Activated CD4-positive, alpha-beta T cell treated with anti-CD3 and anti-CD28 coated beads for 1 hour (primary cell): ENCODE data around the gene SUN3.

Source experiments
- DNase-seq: peaks from one replicate; pipeline ENCODE4 v3.0.0-alpha.2; 2020

Gene SUN3, protein sequence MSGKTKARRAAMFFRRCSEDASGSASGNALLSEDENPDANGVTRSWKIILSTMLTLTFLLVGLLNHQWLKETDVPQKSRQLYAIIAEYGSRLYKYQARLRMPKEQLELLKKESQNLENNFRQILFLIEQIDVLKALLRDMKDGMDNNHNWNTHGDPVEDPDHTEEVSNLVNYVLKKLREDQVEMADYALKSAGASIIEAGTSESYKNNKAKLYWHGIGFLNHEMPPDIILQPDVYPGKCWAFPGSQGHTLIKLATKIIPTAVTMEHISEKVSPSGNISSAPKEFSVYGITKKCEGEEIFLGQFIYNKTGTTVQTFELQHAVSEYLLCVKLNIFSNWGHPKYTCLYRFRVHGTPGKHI

DNA sequence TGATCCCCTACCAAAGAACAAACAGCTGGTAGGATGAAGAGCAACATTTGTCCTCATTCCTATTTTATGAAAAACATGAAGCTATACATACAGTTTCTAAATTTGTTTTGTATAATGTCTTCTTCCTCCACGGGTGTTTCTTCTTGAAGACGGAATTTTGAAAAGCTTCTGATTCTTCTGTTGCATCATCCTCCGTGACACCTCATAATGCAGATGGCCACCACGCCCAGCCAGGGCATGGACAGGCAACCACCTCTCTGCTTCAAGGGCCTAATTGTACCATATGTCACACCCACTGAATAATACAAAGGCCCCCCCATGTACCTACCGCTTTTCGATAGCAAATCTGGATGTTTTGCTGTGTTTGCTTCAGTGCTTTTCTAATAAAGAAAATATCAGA is at the start of gene SUN3:
Gene SUN3 (minus strand): TSS at position 170 of the 400 bp plus-strand sequence. CDS start 169 bp downstream, at position 1.
- no peak for DNase-seq

DNA sequence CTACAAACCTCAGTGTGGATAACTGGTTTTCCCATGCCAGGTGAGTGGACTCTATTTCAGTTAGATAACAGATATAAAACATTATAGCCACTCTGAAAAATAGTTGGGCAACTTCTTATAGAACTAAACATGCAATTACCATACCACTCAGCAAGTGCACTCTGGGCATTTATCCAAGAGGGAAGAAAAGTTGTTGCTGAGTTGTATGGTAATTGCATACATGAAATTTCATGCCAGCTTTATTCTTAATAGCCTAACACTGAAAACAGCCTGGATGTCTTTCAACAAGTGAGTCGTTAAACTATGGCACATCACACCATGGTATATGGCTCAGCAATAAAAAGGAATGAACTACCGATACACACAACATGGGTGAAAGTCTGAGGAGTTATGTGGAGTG is 49.6 kb upstream of the SUN3 start:
- no peak for DNase-seq

DNA sequence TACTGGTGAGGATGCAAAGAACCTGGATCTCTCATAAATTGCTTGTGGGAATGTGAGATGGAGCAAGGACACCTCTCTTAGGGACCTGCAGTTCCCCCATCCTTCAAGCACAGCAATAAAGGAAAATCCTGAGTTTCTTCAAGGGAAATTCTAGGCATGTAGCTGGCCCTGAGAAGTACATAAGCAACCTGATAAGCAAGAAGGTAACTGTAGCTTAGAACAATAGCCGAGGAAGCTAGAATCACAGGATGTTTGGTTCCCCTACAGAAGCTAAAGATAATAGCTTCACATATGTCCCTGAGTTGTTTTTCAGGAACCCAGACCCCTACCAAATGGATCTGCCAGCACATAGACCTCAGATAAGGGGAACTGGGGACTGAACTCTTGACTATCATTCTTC is 48.5 kb upstream of the SUN3 start:
- DNase-seq = no peak

DNA sequence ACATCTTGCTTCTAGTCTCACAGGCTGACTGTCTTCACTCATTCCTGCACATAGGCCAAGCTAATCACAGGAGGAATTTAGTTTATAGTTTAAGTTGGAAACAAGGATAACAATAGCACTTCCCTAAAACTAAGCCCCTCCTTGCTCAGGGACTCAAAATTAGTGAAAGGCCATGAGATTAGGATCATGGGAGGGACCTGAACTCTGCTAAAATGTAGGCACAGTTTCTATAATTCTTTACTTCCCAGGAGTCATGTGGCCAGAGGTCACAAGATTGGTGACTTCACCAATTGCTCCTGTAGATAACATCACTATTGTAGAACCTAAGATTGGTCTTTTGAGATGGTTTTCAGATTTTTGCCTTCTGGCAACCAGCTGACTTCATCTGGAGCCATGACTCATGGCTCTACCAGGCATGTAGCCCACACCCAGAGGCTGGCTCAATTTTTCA is 45.3 kb upstream of the SUN3 start:
- no peak for DNase-seq

DNA sequence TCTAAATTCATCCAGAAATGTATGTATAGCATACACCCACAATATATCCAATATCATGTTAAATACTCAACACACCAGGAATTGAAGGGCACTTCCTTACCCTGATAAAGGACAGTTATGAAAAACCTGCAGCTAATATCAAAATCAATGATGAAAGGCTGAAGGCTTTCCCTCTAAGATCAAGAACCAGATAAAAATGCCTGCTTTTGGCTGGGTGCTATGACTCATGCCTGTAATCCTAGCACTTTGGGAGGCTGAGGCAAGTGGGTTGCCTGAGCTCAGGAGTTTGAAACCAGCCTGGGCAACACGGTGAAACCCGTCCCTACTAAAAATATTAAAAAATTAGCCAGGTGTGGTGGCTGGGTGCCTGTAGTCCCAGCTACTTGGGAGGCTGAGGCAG is 38.6 kb upstream of the SUN3 start:
- DNase-seq = no peak

DNA sequence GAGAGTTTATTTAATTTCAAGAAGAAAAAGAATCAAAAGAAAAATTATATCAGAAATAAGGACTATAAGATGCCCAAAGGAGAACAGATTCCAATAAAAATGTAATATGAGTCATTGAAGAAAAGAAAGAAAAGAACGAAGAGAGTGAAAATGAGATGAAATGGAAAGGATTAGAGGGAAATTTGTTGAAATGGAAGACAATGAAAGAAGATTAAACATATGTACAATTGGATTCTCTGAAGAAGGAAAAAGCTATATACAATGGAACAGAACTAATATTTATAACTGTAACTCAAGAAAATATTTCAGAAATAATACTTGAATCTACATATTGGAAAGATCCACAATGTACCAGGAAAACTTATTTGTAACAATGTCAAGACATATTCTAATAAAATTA is 35.1 kb upstream of the SUN3 start:
- DNase-seq = no peak

DNA sequence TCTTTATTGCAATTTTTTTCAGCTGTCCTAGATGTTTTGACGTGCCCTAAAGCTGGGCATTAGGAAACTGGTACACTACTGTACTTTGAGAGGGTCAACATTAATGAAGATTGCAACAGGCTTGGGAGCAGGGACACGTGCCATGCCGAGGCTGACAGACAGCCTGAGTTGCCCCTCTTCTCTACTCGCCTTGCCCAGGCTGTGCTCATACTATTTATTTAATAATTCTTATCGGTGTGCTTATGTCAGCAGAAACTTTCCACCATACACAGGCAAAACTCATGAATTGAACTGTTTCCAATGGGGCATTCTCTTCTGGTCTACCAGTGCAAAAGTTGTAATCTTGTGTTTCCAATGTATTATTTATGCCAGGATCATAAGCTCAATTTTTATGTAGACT is 30.8 kb upstream of the SUN3 start:
- DNase-seq = no peak

DNA sequence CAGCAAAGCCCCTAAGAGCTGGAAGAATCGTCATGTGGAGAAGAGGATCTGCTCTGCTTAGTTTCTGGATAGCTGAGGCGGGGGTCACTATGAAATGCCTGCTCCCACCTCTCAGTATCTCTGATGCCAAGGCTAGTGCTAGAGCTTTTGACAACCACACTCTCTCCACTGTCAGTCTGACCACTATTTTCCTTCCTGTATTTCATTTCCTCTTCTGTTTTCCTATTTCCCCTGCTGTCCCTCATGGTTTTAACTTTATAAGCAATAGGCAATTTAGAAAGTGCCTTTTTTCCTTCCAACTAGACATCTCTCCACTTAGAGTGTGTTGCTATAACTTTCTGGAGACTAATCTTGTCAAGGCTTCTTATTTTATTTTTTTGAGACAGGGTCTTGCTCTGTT is 30.1 kb upstream of the SUN3 start:
- DNase-seq = no peak

DNA sequence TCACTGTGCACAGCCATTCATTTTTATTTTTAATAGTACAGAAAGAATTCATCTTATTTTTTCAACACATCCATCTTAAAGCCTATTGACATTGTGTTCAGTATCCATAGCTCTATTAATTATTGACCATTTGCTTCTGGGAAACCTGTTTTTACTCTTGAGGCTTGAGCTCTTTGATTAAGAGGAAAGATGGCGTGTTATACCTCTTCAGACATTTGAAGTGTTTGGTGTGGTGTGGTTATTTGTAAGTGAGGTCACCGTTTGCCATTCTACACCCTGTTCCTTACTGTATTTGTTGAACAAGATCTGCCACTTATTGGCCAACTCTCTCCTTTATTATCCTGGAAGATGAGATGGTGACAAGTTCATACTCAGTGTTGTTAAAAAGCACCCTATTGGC is 24.8 kb upstream of the SUN3 start:
- no peak for DNase-seq

DNA sequence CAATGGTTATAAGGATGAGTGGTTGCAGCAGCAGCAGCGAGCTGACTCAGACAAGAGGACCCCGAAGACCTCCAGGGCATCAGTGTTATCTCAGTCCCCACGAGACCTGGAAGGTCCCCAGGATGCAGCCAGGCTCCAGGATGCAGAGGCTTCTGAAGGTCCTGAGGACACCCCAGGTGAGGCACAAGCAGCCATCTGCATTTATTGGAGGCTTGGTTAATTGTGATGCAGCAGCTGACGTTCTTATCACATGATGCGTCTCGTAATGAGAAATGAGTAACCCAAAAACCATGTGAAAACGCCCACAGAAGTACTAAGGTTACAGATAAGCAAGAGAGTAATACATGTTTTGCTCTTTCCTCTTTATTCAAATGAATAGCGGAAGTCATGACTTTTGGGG is 23.8 kb upstream of the SUN3 start:
- no peak for DNase-seq

DNA sequence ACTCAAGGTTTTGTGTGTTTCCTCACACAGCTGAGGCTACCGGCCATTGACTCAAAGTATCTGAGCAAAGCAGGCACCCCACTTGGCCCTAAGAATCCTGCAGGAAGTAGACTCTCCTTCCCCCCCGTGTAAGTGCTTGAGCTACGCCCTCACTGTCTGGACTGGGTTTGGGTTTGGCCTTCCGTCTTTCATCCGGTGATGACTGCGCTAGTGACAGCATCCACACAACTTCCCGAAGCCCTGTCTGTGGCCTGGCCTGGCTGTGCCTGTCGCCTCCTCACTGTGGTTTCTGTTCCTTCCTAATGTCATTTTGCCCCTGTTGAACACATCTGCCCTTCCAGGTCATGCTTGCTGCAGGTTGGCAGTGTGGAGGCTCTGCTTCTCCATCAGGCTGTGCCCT is 20.9 kb upstream of the SUN3 start:
- DNase-seq = no peak

DNA sequence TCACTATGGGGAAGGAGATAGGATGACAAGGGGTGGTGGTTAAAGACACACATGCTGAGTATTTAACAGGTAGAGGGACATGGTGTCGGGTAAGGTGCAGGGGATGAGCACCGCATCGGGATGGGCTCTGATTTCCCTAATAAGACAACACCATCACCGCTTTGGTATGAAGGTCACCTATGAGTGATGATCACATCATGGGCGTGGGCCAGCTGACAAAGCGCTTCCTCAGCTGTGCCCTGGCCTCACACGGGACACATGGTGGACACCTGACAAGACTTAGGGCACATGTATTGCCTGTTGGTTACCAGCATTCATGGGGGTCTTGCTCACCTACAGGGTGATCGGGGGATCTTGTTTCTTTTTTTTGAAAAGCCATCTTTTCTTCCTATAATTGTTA is 19.2 kb upstream of the SUN3 start:
- DNase-seq = no peak

DNA sequence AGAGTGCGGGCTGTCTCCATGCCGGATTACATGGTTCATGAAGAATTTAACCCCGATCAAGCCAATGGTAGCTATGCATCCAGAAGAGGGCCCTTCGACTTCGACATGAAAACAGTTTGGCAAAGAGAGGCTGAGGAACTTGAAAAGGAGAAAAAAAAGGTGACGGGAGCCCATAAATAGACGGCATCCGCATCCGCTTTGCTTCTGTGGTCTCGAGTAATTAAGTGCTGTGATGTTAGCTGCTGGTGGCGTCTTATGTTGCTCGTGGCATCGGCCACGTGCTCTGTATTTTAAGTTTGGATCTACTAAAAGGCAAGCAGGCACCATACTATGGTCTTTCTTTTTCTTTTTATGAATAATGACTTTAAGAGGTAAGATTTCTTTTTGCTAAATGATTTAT is 17.6 kb upstream of the SUN3 start:
- DNase-seq = no peak

DNA sequence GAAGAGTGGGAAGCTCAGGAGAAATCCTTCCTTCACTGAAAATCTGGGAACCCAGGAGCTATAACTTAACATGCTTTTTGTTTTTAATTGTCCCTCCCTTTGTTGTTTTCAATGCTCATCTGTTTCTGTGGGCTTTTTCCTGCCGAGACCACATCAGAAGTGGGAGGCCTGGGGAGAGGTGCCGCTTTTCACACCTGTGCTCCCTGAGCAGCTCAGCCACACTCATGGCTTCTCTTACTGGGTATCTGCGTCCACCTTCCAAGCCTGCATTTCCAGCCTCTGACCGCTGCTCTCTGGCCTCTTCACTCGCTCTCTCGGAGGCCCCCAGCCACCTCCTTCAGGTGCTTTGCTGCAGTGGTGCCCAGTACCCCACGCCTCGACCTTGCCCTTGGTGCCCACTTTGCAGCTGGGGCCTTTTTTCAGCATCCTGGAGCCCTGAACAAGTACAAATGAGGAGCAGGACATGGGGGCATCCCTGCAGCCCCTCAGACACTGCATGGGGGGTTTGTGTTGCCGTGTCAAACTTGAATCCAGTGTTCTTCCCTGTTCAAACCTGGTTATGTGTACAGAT is 16.4 kb upstream of the SUN3 start:
- DNase-seq = no peak

DNA sequence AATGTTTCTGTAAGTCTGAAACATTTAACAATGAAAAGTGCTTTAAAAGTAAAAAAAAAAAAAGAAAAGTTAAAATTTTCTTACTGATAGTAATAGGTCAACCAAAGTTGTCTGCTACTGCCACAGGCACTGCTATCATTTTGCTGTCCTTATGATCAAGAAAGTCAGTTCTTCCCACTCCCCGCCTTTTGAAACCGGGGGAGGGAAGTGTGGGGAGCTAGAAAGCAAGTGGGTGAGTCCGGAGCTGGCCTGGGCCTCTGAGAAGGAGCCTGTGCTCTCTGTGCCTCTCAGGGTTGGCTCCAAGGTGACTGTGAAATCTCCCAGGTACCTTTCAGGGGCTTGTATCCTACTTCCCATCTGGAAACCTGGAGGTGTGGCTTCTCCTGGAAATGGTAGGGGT is 13.7 kb upstream of the SUN3 start:
- no peak for DNase-seq

DNA sequence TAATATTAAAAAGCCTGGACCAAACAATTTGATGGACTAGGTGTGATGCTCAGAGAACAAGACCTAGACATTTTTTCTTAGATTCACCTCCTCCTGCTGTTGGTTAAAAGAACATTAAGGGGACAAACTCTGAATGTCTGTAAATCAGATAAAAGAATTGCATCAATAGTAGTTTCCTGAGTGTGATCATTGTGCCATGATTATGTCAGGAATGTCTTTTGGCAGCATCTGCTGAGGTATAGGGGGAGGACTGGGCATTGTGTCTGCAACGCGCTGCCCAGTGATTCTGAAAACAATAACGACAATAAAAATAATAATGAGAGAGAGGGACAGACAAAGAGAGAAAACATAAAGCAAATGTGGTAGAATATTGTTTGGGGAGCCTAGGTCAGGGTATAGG is 13.3 kb upstream of the SUN3 start:
- no peak for DNase-seq

DNA sequence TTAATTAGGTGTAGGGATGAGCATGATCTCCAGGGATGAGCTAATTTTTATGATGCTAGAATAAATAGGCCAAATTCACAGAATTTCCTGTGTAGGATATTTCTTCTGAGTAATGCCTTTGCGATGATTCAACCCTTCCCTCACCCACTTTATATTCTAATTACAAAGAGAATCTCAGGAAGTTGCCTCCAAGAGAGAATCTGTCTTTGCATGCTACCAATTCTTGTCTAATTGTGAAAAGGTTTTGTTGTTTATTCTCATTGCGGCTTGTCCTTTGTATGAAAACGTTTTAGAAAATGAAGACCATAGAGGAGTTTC is 12.7 kb upstream of the SUN3 start:
- no peak for DNase-seq

DNA sequence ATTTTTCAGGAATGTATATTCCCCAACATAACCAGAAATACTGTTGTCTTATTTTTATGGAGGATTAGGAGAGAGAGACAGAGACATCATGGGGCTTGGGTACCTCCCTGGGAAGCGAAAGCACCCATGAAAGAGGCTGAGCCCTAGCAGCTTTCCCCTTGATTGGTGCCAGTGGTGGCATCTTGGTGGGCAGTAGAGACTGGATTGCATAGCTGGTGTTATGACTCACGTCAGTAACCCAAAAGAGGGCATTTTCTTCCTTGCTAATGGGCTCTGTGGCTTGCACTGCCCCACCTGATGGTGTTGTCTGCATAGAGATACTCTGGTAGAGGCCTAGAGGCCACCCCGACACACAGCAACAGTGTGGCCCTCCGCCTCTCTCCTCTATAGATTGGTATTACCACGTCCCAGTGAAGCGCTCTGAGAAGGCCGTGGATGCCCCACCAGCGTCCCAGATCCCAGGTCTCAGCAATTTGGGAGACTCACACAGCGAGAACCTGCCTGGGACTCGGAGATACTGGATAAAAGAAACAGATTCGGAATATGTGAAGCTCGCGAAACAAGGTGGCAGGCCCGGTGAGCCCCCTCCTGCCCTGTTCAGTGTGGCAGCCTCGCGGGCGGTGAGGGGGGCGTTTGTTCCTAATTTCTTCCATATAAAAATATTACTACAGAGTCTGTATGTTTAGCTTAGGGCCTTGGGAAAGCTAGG is 12.2 kb upstream of the SUN3 start:
- no peak for DNase-seq

DNA sequence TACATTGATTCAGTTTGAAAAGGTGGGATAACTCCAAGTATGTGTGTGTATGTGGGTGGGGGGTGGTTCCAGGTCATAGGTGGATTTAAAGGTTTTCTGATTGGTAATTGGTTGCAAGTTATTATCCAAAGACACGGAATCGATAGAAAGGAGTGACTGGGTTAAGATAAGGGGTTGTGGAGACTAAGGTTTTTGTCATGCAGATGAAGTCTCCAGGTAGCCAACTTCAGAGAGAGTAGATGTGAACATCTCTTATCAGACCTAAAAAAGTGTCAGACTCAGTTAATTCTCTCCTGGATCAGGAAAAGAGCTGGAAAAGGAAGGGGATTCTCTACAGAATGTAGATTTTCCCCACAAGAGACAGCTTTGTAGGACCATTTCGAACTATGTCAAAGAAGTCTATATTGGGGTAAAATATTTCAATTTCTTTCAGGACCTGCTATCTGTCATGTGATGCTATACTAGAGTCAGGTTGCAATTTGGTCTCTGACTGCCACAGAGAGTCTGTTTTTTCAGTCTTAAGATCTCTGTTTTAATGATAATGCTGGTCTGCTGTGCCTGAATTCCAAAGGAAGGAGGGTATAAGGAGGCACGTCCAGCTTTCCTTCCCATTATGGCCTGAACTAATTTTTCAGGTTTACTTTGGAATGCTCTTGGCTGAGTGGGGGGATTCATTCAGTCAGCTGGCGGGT is 10.1 kb upstream of the SUN3 start:
- DNase-seq = no peak

DNA sequence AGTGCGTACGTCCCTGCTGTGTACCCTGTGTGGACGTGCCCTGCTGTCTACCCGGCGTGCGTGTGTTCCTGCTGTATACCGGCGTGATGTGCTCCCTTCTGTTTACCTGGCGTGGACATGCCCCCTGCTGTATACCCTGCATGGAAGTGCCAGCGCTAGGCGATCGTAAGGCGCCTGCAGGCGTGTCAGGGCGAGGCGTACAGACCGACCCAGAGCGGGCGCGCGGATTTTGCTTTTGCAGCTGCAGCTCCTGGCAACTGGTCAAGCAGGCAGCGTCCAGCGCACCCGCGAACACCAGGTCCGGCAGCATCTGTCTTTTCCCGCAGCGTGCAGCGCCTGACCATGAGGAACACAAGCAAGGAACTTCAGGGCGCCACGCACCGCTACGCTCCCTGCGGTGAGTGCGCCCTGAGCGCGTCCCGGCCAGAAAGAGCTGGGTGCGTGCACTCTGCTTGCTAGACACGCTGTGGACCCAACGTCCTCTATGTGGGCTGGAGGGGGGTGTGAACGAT is 7.1 kb upstream of the SUN3 start:
- no peak for DNase-seq

DNA sequence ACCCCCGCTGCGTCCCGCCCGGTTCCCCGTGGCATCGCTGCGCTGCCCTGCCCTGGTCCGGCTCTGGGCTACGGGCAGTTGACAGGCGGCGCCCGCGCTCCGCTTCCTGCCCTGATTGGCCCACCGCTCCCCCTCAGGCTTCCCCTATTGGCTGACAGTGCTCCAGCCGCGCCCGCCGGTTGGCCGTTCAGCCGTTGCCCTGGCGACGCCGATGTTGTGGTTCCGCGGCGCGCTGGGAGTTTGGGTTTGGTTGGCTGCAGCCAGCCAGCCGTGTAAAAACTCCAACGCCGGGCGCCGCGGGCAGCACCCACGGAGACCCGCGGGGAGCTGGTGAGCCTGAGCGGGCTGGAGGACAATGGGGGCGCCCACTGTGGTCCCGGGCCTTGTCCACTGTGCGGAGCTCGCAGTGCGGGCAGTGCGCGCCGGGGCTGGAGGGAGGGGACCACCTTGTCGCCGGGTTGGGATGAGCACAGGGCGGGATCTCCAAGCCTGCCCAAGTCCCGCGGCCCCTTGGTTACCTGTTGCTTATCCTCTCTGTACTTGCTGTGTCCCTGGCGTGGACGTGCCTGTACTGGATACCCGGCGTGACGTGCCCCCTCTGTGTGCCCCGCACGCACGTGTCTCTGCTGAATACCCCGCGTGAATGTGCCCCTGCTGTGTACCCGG is 6.5 kb upstream of the SUN3 start, which contains the start of gene C7orf57:
Gene C7orf57 (plus strand): TSS at position 243 of the 666 bp plus-strand sequence. CDS start 766 bp downstream, outside the sequence.
- peak; percentile 74 for DNase-seq

DNA sequence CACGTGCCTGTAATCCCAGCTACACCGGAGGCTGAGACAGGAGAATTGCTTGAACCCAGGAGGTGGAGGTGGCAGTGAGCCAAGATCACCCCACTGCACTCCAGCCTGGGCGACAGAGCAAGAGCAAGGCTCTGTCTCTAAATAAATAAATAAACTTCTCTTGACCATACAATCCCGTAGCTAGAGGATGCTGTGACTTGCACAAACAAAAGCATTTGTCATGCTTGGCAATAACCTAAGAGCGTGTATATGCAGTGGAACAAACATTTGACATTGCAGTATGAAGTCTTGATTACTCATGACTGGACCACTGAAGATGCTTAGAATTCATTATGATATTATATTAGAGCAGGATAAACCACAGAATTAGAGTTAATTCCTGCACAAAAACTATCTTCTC is 5.0 kb upstream of the SUN3 start:
- DNase-seq = no peak

DNA sequence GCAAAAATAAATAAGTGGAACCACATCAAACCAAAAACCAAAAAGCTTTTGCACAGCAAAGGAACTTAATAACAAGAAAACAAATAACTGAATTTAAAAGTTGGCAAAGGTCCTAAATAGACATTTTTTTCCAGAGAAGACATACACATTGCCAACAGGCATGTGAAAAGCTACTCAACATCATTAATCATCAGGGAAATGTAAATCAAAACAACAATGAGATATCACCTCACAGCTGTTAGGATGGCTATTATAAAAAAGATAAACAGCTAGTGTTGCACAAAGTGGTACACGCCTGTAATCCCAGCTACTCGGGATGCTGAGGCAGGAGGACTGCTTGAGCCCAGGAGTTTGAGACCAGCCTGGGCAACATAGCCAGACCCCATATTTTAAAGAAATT is 2.2 kb upstream of the SUN3 start:
- DNase-seq = no peak
